ENCODE measurements around the gene GON7.
"Not testable (repeated sequence)": the region's sequence is repeated elsewhere in the genome, so short reads cannot be mapped to it uniquely, and the experiment has no call there.

The GON7 gene, protein sequence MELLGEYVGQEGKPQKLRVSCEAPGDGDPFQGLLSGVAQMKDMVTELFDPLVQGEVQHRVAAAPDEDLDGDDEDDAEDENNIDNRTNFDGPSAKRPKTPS

GRCh38 chr14:93206793-93207467, at the start of gene GON7, which contains the start of gene UBR7:
TSS of gene GON7 (minus strand) at chr14:93207065. CDS start at chr14:93207037, 28 bp downstream.
TSS of gene UBR7 (plus strand) at chr14:93207256. CDS start at chr14:93207292, 36 bp downstream.
- H3K9ac ChIP-seq (ENCODE audit: low read depth, low read length), result peak within 1 kb of the TSS; percentile 81
- peak within 1 kb of the TSS; percentile 91 for H3K27ac ChIP-seq (ENCODE audit: low read depth, low read length)

GRCh38 chr14:93249128-93249831, 42.4 kb upstream of the GON7 start:
- Histone ChIP-seq H3K9me3 (ENCODE audit: control insufficient read depth, insufficient read depth, low read length) (no peaks in the 10 kb centered on the region), H3K27ac (ENCODE audit: low read depth, low read length) (no peak overlapping the region), H3K4me3 (ENCODE audit: low read depth, low read length) (no peak overlapping the region), H3K4me1 (ENCODE audit: control insufficient read depth, insufficient read depth, low read length) (peaks cover 4% of the 10 kb centered on the region; the same call in 1 of the 2 replicates), H3K36me3 (ENCODE audit: control insufficient read depth, insufficient read depth, low read length) (peaks cover 73% of the 10 kb centered on the region), H3K9ac (ENCODE audit: low read depth, low read length) (no peak overlapping the region), H3K27me3 (ENCODE audit: control insufficient read depth, insufficient read depth, low read length) (no peaks in the 10 kb centered on the region)

More at GRCh38 chr14:93206793-93207467, at the start of gene GON7, which contains the start of gene UBR7:
- Histone ChIP-seq H3K4me3 (ENCODE audit: low read depth, low read length) (peak within 1 kb of the TSS; percentile 84), H3K4me1 (ENCODE audit: control insufficient read depth, insufficient read depth, low read length) (peaks cover 8% of the 10 kb centered on the region; the same call in 1 of the 2 replicates), H3K36me3 (ENCODE audit: control insufficient read depth, insufficient read depth, low read length) (peaks cover 16% of the 10 kb centered on the region; the same call in 1 of the 2 replicates), H3K27me3 (ENCODE audit: control insufficient read depth, insufficient read depth, low read length) (no peaks in the 10 kb centered on the region), H3K9me3 (ENCODE audit: control insufficient read depth, insufficient read depth, low read length) (no peaks in the 10 kb centered on the region)

DNA sequence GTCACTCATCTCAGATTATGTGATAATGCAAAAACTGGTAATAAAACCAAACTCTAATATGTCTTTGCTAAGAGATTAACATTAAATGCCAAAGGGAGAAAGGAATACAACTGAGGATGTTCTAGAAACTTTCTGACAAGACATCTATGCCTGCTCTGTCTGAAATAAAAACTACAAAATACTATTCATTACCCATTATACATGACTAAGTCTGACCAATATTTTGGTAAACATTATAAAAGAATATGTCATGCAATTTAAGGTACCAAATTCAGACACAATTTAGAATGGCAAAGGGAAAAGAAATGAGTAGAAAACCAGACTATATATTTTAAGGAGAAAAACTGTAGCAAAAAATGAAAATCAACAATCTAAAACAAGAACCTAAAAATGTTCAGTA, 39.7 kb upstream of the GON7 start:
- no peak overlapping the region for H3K9ac ChIP-seq (ENCODE audit: low read depth, low read length)
- H3K4me3 ChIP-seq (ENCODE audit: low read depth, low read length), result no peak overlapping the region
- no peaks in the 10 kb centered on the region for H3K27me3 ChIP-seq (ENCODE audit: control insufficient read depth, insufficient read depth, low read length)
- peaks cover 73% of the 10 kb centered on the region for H3K36me3 ChIP-seq (ENCODE audit: control insufficient read depth, insufficient read depth, low read length)
- no peak overlapping the region for H3K27ac ChIP-seq (ENCODE audit: low read depth, low read length)
- peaks cover 4% of the 10 kb centered on the region; the same call in 1 of the 2 replicates for H3K4me1 ChIP-seq (ENCODE audit: control insufficient read depth, insufficient read depth, low read length)
- H3K9me3 ChIP-seq (ENCODE audit: control insufficient read depth, insufficient read depth, low read length), result no peaks in the 10 kb centered on the region

- H3K27ac ChIP-seq (ENCODE audit: low read depth, low read length), result no peak overlapping the region
- H3K9me3 ChIP-seq (ENCODE audit: control insufficient read depth, insufficient read depth, low read length), result no peaks in the 10 kb centered on the region
- no peak overlapping the region for H3K4me3 ChIP-seq (ENCODE audit: low read depth, low read length)
- H3K36me3 ChIP-seq (ENCODE audit: control insufficient read depth, insufficient read depth, low read length), result peaks cover 72% of the 10 kb centered on the region
- peaks cover 4% of the 10 kb centered on the region; the same call in 1 of the 2 replicates for H3K4me1 ChIP-seq (ENCODE audit: control insufficient read depth, insufficient read depth, low read length)
- no peak overlapping the region for H3K9ac ChIP-seq (ENCODE audit: low read depth, low read length)
- no peaks in the 10 kb centered on the region for H3K27me3 ChIP-seq (ENCODE audit: control insufficient read depth, insufficient read depth, low read length)
These were observed 39.0 kb upstream of the GON7 start for GRCh38 chr14:93245764-93246420.

- no peaks in the 10 kb centered on the region for H3K27me3 ChIP-seq (ENCODE audit: control insufficient read depth, insufficient read depth, low read length)
- H3K4me3 ChIP-seq (ENCODE audit: low read depth, low read length), result no peak overlapping the region
- H3K36me3 ChIP-seq (ENCODE audit: control insufficient read depth, insufficient read depth, low read length), result peaks cover 45% of the 10 kb centered on the region
- peak overlapping the region; percentile 11 for H3K27ac ChIP-seq (ENCODE audit: low read depth, low read length)
- H3K4me1 ChIP-seq (ENCODE audit: control insufficient read depth, insufficient read depth, low read length), result no peaks in the 10 kb centered on the region
- no peaks in the 10 kb centered on the region for H3K9me3 ChIP-seq (ENCODE audit: control insufficient read depth, insufficient read depth, low read length)
- no peak overlapping the region for H3K9ac ChIP-seq (ENCODE audit: low read depth, low read length)
These were observed 33.8 kb upstream of the GON7 start for GRCh38 chr14:93240678-93241000.

GRCh38 chr14:93239869-93240677, 33.2 kb upstream of the GON7 start:
- H3K27me3 ChIP-seq (ENCODE audit: control insufficient read depth, insufficient read depth, low read length), result no peaks in the 10 kb centered on the region
- H3K4me1 ChIP-seq (ENCODE audit: control insufficient read depth, insufficient read depth, low read length), result no peaks in the 10 kb centered on the region
- peak overlapping the region; percentile 17 for H3K27ac ChIP-seq (ENCODE audit: low read depth, low read length)
- no peaks in the 10 kb centered on the region for H3K9me3 ChIP-seq (ENCODE audit: control insufficient read depth, insufficient read depth, low read length)
- H3K9ac ChIP-seq (ENCODE audit: low read depth, low read length), result no peak overlapping the region
- no peak overlapping the region for H3K4me3 ChIP-seq (ENCODE audit: low read depth, low read length)
- peaks cover 39% of the 10 kb centered on the region for H3K36me3 ChIP-seq (ENCODE audit: control insufficient read depth, insufficient read depth, low read length)

DNA sequence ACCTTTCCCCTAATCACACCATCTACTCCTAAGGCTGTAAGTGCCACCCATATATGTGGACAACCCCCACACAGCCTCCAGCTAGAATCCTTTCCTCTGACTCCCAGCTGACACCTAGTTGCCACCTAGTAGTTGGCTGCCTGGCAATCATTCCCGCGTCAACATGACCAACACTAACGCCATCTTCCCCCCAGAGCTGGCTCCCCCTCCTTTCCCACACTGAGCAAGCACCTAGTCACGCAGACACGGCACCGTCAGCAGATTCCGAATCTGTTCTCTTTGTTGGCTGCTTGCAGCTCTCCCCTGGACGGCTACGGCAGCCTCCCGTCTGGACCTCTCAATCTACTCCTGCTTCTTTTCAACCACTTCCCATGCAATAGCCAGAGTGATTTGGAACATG, 27.9 kb upstream of the GON7 start:
- H3K4me3 ChIP-seq (ENCODE audit: low read depth, low read length), result no peak overlapping the region
- no peaks in the 10 kb centered on the region for H3K27me3 ChIP-seq (ENCODE audit: control insufficient read depth, insufficient read depth, low read length)
- H3K36me3 ChIP-seq (ENCODE audit: control insufficient read depth, insufficient read depth, low read length), result no peaks in the 10 kb centered on the region
- H3K9me3 ChIP-seq (ENCODE audit: control insufficient read depth, insufficient read depth, low read length), result no peaks in the 10 kb centered on the region
- H3K27ac ChIP-seq (ENCODE audit: low read depth, low read length), result no peak overlapping the region
- H3K9ac ChIP-seq (ENCODE audit: low read depth, low read length), result no peak overlapping the region
- no peaks in the 10 kb centered on the region for H3K4me1 ChIP-seq (ENCODE audit: control insufficient read depth, insufficient read depth, low read length)

DNA sequence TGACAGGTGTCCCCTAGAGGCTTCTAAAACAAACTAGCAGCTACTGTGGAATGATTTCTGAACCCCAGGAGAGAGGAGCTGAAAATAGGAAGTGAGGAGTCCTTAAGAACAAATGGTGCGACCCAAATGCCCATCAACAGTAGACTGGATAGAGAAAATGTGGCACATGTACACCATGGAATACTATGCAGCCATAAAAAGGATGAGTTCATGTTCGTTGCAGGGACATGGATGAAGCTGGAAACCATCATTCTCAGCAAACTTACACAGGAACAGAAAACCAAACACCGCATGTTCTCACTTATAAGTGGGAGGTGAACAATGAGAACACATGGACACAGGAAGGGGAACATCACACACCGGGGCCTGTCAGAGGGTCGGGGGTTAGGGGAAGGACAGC, 26.2 kb upstream of the GON7 start:
- H3K9ac ChIP-seq (ENCODE audit: low read depth, low read length); H3K4me1 ChIP-seq (ENCODE audit: control insufficient read depth, insufficient read depth, low read length); H3K27ac ChIP-seq (ENCODE audit: low read depth, low read length); H3K9me3 ChIP-seq (ENCODE audit: control insufficient read depth, insufficient read depth, low read length); H3K36me3 ChIP-seq (ENCODE audit: control insufficient read depth, insufficient read depth, low read length); H3K27me3 ChIP-seq (ENCODE audit: control insufficient read depth, insufficient read depth, low read length); H3K4me3 ChIP-seq (ENCODE audit: low read depth, low read length): not testable (repeated sequence)

- no peaks in the 10 kb centered on the region for H3K27me3 ChIP-seq (ENCODE audit: control insufficient read depth, insufficient read depth, low read length)
- H3K4me1 ChIP-seq (ENCODE audit: control insufficient read depth, insufficient read depth, low read length), result no peaks in the 10 kb centered on the region
- H3K9me3 ChIP-seq (ENCODE audit: control insufficient read depth, insufficient read depth, low read length), result no peaks in the 10 kb centered on the region
- peaks cover 18% of the 10 kb centered on the region for H3K36me3 ChIP-seq (ENCODE audit: control insufficient read depth, insufficient read depth, low read length)
- H3K9ac ChIP-seq (ENCODE audit: low read depth, low read length), result no peak overlapping the region
- no peak overlapping the region for H3K27ac ChIP-seq (ENCODE audit: low read depth, low read length)
- no peak overlapping the region for H3K4me3 ChIP-seq (ENCODE audit: low read depth, low read length)
These were observed 25.3 kb upstream of the GON7 start for GRCh38 chr14:93232159-93232558.

DNA sequence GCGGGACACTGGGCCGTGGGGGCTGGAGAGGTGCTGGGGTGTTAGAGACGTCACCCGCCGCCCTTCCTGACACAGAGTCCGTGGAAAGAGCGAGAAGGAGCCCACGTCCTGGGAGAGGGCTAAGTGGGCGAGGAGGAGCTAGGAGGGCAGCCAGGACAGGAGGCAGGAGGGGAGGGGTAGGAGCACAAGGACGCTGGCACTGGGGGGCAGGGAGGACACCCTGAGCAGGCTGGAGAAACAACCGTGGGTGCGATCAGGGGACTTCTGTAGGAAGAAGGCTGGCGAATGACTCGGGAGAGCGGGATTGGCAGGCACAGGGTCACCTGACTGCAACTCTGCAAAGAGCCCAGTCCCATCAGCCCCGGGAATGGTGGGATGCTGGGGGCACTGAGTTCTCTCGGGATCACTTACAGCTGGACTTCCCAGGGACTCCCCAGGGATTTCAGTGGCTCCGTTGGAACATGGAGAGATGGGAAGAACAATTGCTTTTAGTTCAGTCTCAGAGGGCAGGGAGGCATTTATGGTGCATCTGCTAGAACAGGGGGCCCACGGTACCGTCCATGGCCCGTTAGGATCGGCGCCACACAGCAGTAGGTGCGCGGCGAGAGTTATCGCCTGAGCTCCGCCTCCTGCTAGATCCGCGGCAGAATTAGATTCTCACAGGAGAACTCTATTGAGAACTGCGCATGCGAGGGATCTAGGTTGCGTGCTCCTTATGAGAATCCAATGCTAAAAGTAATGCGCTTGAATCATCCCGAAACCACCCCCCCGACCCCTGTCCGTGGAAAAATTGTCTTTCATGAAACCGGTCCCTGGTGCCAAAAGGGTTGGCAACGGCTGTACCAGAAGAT, 24.5 kb upstream of the GON7 start:
- H3K27ac ChIP-seq (ENCODE audit: low read depth, low read length), result no peak overlapping the region

More for the DNA sequence above, 24.5 kb upstream of the GON7 start:
- no peaks in the 10 kb centered on the region for H3K4me1 ChIP-seq (ENCODE audit: control insufficient read depth, insufficient read depth, low read length)
- H3K9ac ChIP-seq (ENCODE audit: low read depth, low read length), result no peak overlapping the region
- no peak overlapping the region for H3K4me3 ChIP-seq (ENCODE audit: low read depth, low read length)
- H3K36me3 ChIP-seq (ENCODE audit: control insufficient read depth, insufficient read depth, low read length), result peaks cover 23% of the 10 kb centered on the region
- no peaks in the 10 kb centered on the region for H3K9me3 ChIP-seq (ENCODE audit: control insufficient read depth, insufficient read depth, low read length)
- H3K27me3 ChIP-seq (ENCODE audit: control insufficient read depth, insufficient read depth, low read length), result no peaks in the 10 kb centered on the region

Measured in HUES48 (cell line).